K562 (cell line): ENCODE data around the gene PLAAT5. TPM values are rescaled to one million over a fixed set of nuclear protein-coding genes. Genes with fewer than 3 reads are reported as not detected.

Experiments used
- ATAC-seq: fragments of 200-7000 bp; cut with Tn5 transposase; 3 replicates; pipeline ENCODE4 v1.9.1; 2020; ENCODE audit warnings: moderate library complexity
- BruUV-seq: library from RNA; stranded (reverse); fragments of 400-500 nt; replicated peaks from 2 replicates; lab custom pipeline; 2021; lab: Mats Ljungman, UMichigan
- CTCF ChIA-PET: fragments of 300-600 bp; formaldehyde crosslinking; extraction: SDS; loops from one replicate; lab custom pipeline; 2021; ENCODE audit warnings: low intra/inter-chr PET ratio; lab: Yijun Ruan, JAX
- POLR2A ChIA-PET: fragments of 300-600, 350-650 bp; sonication (Branson Sonifier 250); formaldehyde crosslinking; extraction: SDS; loops from one replicate; lab custom pipeline; 2021; ENCODE audit warnings: antibody characterized with exemption, inconsistent platforms; lab: Yijun Ruan, JAX
- DNase-seq, 4 experiments: peaks; one replicate each; pipeline versions ENCODE4 v3.0.0 to v3.0.0-alpha.2; 2011 to 2018; ENCODE audit warnings: low spot score in 3 of 4, mixed read lengths in 3 of 4; ENCODE audit errors: extremely low read depth in 1 of 4
- FAIRE-seq: peaks from 2 replicates; lab custom pipeline; 2011; peaks lifted over from hg19 to GRCh38; lab: Jason Lieb, UNC
- H2AFZ ChIP-seq: 2 replicates; pipeline ENCODE4 v1.6.0; 2011; ENCODE audit warnings: low read depth, low read length, control low read depth, inconsistent platforms
- H3K27ac ChIP-seq: fragments of 200-600 bp; 3 replicates; pipeline ENCODE4 v1.8.0; 2011; ENCODE audit warnings: low read depth, mild to moderate bottlenecking, control low read depth, inconsistent platforms, low read length, moderate library complexity, mixed read lengths; ENCODE audit errors: extremely low read depth
- H3K27me3 ChIP-seq, 2 experiments: fragments of 300-600 bp in 1 of 2; 2 replicates in 1 of 2; 3 replicates in 1 of 2; pipeline versions ENCODE4 v1.6.0 to v1.8.0; 2011; ENCODE audit warnings: inconsistent platforms in 2 of 2, low read length in 2 of 2, mild to moderate bottlenecking in 1 of 2, mixed read lengths in 1 of 2, moderate library complexity in 1 of 2; ENCODE audit not compliant: control insufficient read depth in 2 of 2, insufficient read depth in 2 of 2
- H3K36me3 ChIP-seq: fragments of 300-600 bp; 3 replicates; pipeline ENCODE4 v1.8.0; 2011; ENCODE audit warnings: mild to moderate bottlenecking, low read length, inconsistent platforms; ENCODE audit not compliant: control insufficient read depth, insufficient read depth
- H3K4me1 ChIP-seq, 2 experiments: fragments of 200-600 bp in 1 of 2; replicated peaks in 1 of 2; 2 replicates in 1 of 2; 3 replicates in 1 of 2; pipeline versions ENCODE4 v1.5.1 to v1.8.0; 2011; ENCODE audit warnings: inconsistent platforms in 2 of 2, low read length in 2 of 2, mild to moderate bottlenecking in 1 of 2, mixed read lengths in 1 of 2, moderate library complexity in 1 of 2; ENCODE audit not compliant: control insufficient read depth in 2 of 2, insufficient read depth in 2 of 2
- H3K4me2 ChIP-seq: 2 replicates; pipeline ENCODE4 v1.6.1; 2011; ENCODE audit warnings: low read length, control low read depth, inconsistent platforms, mixed read lengths; ENCODE audit not compliant: insufficient read depth
- H3K4me3 ChIP-seq: fragments of 200-600 bp; sonication (generic), shearing (Covaris generic); 2 replicates; pipeline ENCODE4 v1.5.1; 2016; ENCODE audit warnings: control low read depth, inconsistent platforms
- H3K79me2 ChIP-seq: fragments of 200-600 bp; 3 replicates; pipeline ENCODE4 v1.8.0; 2011; ENCODE audit warnings: low read length, inconsistent platforms; ENCODE audit not compliant: control insufficient read depth, insufficient read depth
- H3K9ac ChIP-seq, 2 experiments: 2 replicates each; pipeline versions ENCODE4 v1.6.0 to v1.6.1; 2011; ENCODE audit warnings: low read depth in 2 of 2, low read length in 2 of 2, control low read depth in 1 of 2, inconsistent platforms in 1 of 2, mild to moderate bottlenecking in 1 of 2, mixed read lengths in 1 of 2; ENCODE audit not compliant: insufficient read depth in 1 of 2
- H3K9me1 ChIP-seq: one replicate; pipeline ENCODE4 v1.6.0; 2011; ENCODE audit warnings: inconsistent platforms, mild to moderate bottlenecking, low read length, moderate library complexity; ENCODE audit not compliant: control insufficient read depth, insufficient read depth
- H3K9me3 ChIP-seq: replicated peaks from 2 replicates; pipeline ENCODE4 v1.5.1; 2011; ENCODE audit warnings: low read depth, low read length, inconsistent platforms; ENCODE audit not compliant: control insufficient read depth, insufficient read depth
- H4K20me1 ChIP-seq: replicated peaks from 2 replicates; pipeline ENCODE4 v1.6.1; 2011; ENCODE audit warnings: low read length, inconsistent platforms, mixed read lengths; ENCODE audit not compliant: control insufficient read depth, insufficient read depth
- BDP1 ChIP-seq: IDR thresholded peaks from 3 replicates; pipeline ENCODE4 v1.6.1; 2011; ENCODE audit not compliant: insufficient read length, insufficient read depth
- CBX2 ChIP-seq: fragments of 200-600 bp; sonication (generic); IDR thresholded peaks from one replicate; pipeline ENCODE4 v1.6.1; 2012; ENCODE audit warnings: mild to moderate bottlenecking, low read length, inconsistent platforms; ENCODE audit not compliant: insufficient read depth, poor library complexity, severe bottlenecking
- ELF4 ChIP-seq: fragments of 450-650 bp; formaldehyde crosslinking; IDR thresholded peaks from 2 replicates; pipeline ENCODE4 v1.4.0; 2022; ENCODE audit warnings: missing genetic modification characterization
- FOXJ3 ChIP-seq: sonication (generic); formaldehyde crosslinking; IDR thresholded peaks from 2 replicates; pipeline ENCODE4 v1.4.0; 2020; ENCODE audit warnings: mild to moderate bottlenecking, missing genetic modification reagents
- GABPA ChIP-seq: fragments of 200-800 bp; sonication (Bioruptor generic); conservative IDR thresholded peaks from 2 replicates; pipeline ENCODE4 v1.6.1; 2016; ENCODE audit warnings: low read depth, missing genetic modification characterization, missing compliant biosample characterization
- GABPB1 ChIP-seq: sonication (generic); formaldehyde crosslinking; IDR thresholded peaks from 2 replicates; pipeline ENCODE4 v1.8.0; 2022; ENCODE audit warnings: mild to moderate bottlenecking, missing genetic modification reagents
- RAD21 ChIP-seq, 2 experiments: fragments of 250-450 bp in 1 of 2; fragments of 450-650 bp in 1 of 2; sonication (Bioruptor Pico) in 1 of 2; formaldehyde crosslinking in 1 of 2; IDR thresholded peaks in 1 of 2; conservative IDR thresholded peaks in 1 of 2; 2 replicates each; pipeline versions ENCODE4 v1.4.0 to v1.8.0; 2020 to 2022; ENCODE audit warnings: mild to moderate bottlenecking in 2 of 2, moderate library complexity in 1 of 2
- TSC22D4 ChIP-seq: fragments of 450-650 bp; IDR thresholded peaks from 2 replicates; pipeline ENCODE4 v1.6.1; 2016; ENCODE audit warnings: missing genetic modification characterization, missing biosample characterization, control low read depth
- ZNF184 ChIP-seq: sonication (generic); formaldehyde crosslinking; IDR thresholded peaks from 2 replicates; pipeline ENCODE4 v1.5.0; 2020; ENCODE audit warnings: missing genetic modification reagents
- ZNF830 ChIP-seq: fragments of 250-450 bp; sonication (Bioruptor Pico); IDR thresholded peaks from 2 replicates; pipeline ENCODE4 v1.5.0; 2021; ENCODE audit warnings: mild to moderate bottlenecking
- WGBS: fragments of 100-300 bp; shearing (Covaris generic); methylation state at CpG from one replicate; pipeline ENCODE4 v1.1.6; 2016; ENCODE audit warnings: low coverage, mixed read lengths; ENCODE audit not compliant: insufficient coverage; ENCODE audit errors: missing lambda C conversion rate; 5-methylcytosine and 5-hydroxymethylcytosine counted together
- in situ Hi-C: fragments of 300-500 bp; cut with MboI; formaldehyde crosslinking; loops from 4 replicates; pipeline ENCODE4 v1.15.0; 2018; ENCODE audit warnings: inconsistent platforms, mixed read lengths
- intact Hi-C: fragments of 100-400 bp; cut with micrococcal nuclease; formaldehyde crosslinking; loops from 2 replicates; pipeline ENCODE4 v1.14.2; 2022
- polyA plus RNA-seq, 8 experiments: library from polyadenylated mRNA; depleted of rRNA in 4 of 8; stranded (reverse) in 5 of 8; unstranded in 3 of 8; fragments of >200 nt; fragmentation: Nextera tagmentation in 2 of 8; fragmentation: Illumina TruSeq in 1 of 8; extraction: Ambion mirVana in 2 of 8; extraction: Trizol in 1 of 8; gene quantifications; 2 replicates each; pipeline versions ENCODE4 v1.2.1 to v1.2.3, GENCODE V29; 2011 to 2014; ENCODE audit warnings: inconsistent platforms in 1 of 8, missing spikeins in 1 of 8
- total RNA-seq, 7 experiments: library from RNA; depleted of rRNA in 6 of 7; stranded (reverse); fragments of >200 nt in 6 of 7; fragmentation: Illumina TruSeq in 2 of 7; extraction: Trizol in 2 of 7; gene quantifications; 2 replicates each; pipeline versions ENCODE4 v1.2.1 to v1.2.3, GENCODE V29; 2011 to 2021; ENCODE audit warnings: low replicate concordance in 1 of 7
- TF ChIP-seq, protein P1 (sequence below), 2 experiments: fragments of 450-650 bp in 1 of 2; sonication (generic) in 1 of 2; formaldehyde crosslinking; conservative IDR thresholded peaks; 2 replicates each; pipeline versions ENCODE4 v1.4.0 to v1.8.1; 2020 to 2022; ENCODE audit warnings: mild to moderate bottlenecking in 1 of 2, missing genetic modification reagents in 1 of 2

Gene PLAAT5
- total and polyA plus RNA-seq, 9 of the 15 experiments (the other 6 are each of a cell fraction or from before 2014, with no cell fraction given), result not detected

GRCh38 chr11:63511048-63511748, 20.2 kb upstream of the PLAAT5 start:
- FAIRE-seq, result no peak
- ChIA-PET CTCF (no interaction called here), POLR2A (interaction anchor here (0.9 kb wide), 1 partner anchor 17 kb away, joined by 3 read pairs; no protein-coding TSS in a partner anchor)
- Histone ChIP-seq H3K4me2 (no peak overlapping the region), H3K27me3 (no peaks in the 10 kb centered on the region), H3K79me2 (no peaks in the 10 kb centered on the region), H3K9ac (peak overlapping the region in 1 of 2 experiments; percentile 47; a peak in 2 of 4 replicates), H3K9me1 (no peaks in the 10 kb centered on the region), H3K4me3 (no peak overlapping the region), H3K4me1 (peaks cover 17 to 21% of the 10 kb centered on the region in 2 experiments), H3K27ac (no peak overlapping the region), H3K9me3 (no peaks in the 10 kb centered on the region), H4K20me1 (no peaks in the 10 kb centered on the region), H3K36me3 (no peaks in the 10 kb centered on the region), H2AFZ (no peak overlapping the region)
- intact Hi-C loops (no loop called here), in situ Hi-C loops (no loop called here)
- TF ChIP-seq RAD21 (CRISPR knock-in tag; conservative IDR thresholded peaks at IDR 0.05 in 1 of 2, IDR thresholded peaks at IDR 0.05 in 1 of 2) (peak in 1 of 2 experiments; percentile 2; a peak in 1 of 4 replicates), ZNF184 (no peak)
- peak in 1 of 4 experiments; percentile 6 for DNase-seq
- BruUV-seq, result no TSS peak
- no peak for ATAC-seq
- 68% methylated on average over 11 of the region's 11 CpGs for WGBS

DNA sequence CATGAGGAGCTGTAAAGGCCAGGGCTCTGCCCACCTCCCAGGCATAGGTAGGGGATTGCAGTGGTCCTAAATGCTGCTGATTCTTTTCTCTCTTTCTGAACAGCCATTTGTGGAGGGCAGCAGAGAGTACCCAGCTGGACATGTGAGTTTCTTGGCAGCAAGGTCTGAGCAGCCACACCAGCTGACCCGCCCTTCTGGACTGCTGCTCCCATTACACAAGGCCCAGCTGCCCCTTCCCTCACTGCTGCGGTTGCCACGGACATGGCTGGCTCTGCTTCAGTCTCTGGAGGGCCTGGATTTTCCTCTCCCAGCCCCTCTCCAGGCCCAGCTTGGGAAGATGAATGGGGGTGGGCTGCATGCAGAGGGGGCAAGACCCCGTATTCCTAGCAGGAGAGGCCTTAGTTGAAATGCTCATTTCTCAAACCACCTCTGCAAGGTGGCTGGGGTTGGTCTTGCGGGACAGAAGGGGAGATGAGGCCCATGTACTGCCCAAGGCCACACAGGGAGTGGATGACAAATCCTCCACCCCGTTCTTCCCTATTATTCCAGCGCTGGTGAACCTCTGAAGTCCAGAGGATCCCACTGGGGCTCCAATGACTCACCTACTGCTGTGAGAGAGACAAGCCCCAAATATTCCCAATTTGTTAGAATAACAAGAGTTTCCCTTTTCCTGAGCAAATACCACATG, 19.5 kb upstream of the PLAAT5 start:
- Histone ChIP-seq H4K20me1 (no peaks in the 10 kb centered on the region), H3K36me3 (no peaks in the 10 kb centered on the region), H3K4me2 (no peak overlapping the region), H3K27me3 (no peaks in the 10 kb centered on the region), H3K4me1 (peaks cover 19 to 21% of the 10 kb centered on the region in 2 experiments), H3K9me3 (no peaks in the 10 kb centered on the region), H3K4me3 (no peak overlapping the region), H2AFZ (no peak overlapping the region), H3K9me1 (no peaks in the 10 kb centered on the region), H3K9ac (peak overlapping the region in 1 of 2 experiments; percentile 47; a peak in 1 of 4 replicates), H3K79me2 (no peaks in the 10 kb centered on the region), H3K27ac (no peak overlapping the region)
- intact Hi-C loops (no loop called here), in situ Hi-C loops (no loop called here)
- ChIA-PET POLR2A (interaction anchor here (0.5 kb wide), 1 partner anchor 504 kb away, joined by 4 read pairs; no protein-coding TSS in a partner anchor), CTCF (no interaction called here)
- ATAC-seq (no peak), FAIRE-seq (no peak), DNase-seq (peak in 1 of 4 experiments; percentile 7)
- WGBS, result 54% methylated on average over 7 of the region's 7 CpGs
- no TSS peak for BruUV-seq
- no peak for TF ChIP-seq BDP1
- TF ChIP-seq ZNF830 (CRISPR knock-in tag), result no peak
- TF ChIP-seq, protein P1, sequence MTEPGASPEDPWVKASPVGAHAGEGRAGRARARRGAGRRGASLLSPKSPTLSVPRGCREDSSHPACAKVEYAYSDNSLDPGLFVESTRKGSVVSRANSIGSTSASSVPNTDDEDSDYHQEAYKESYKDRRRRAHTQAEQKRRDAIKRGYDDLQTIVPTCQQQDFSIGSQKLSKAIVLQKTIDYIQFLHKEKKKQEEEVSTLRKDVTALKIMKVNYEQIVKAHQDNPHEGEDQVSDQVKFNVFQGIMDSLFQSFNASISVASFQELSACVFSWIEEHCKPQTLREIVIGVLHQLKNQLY (CRISPR knock-in tag; conservative IDR thresholded peaks at IDR 0.05), result no peak
- no peak for TF ChIP-seq ELF4
- TF ChIP-seq GABPB1 (CRISPR knock-in tag), result no peak
- TF ChIP-seq TSC22D4, result no peak
- TF ChIP-seq CBX2, result no peak
- TF ChIP-seq GABPA (tag), result no peak
- TF ChIP-seq FOXJ3 (CRISPR knock-in tag), result no peak
